Adrenal gland (tissue), 12 donors: ENCODE data around the gene FAM163B. TPM values are rescaled to one million over a fixed set of nuclear protein-coding genes. Genes with fewer than 3 reads are reported as not detected.

ENCODE experiments used
- DNase-seq, 7 donors: peaks; one replicate each; pipeline ENCODE4 v3.0.0-alpha.2; 2019 to 2020
- H3K27ac ChIP-seq, 5 donors: fragments of 200-600 bp; sonication (generic) in 4 of 5; 1 replicate in 3 of 5; 2 replicates in 2 of 5; pipeline versions ENCODE4 v1.5.1 to v1.8.0; 2016 to 2020; ENCODE audit warnings: mild to moderate bottlenecking in 1 of 5
- H3K27me3 ChIP-seq: fragments of 200-600 bp; 2 replicates; pipeline ENCODE4 v1.8.0; 2021
- H3K36me3 ChIP-seq, 2 donors: fragments of 200-600 bp; replicated peaks in 1 of 2; 1 replicate in 1 of 2; 2 replicates in 1 of 2; pipeline versions ENCODE4 v1.5.1 to v1.8.0; 2018 to 2022
- H3K4me1 ChIP-seq, 2 donors: fragments of 200-600 bp; replicated peaks in 1 of 2; 1 replicate in 1 of 2; 2 replicates in 1 of 2; pipeline versions ENCODE4 v1.5.1 to v1.8.0; 2018 to 2021
- H3K4me3 ChIP-seq, 4 donors: fragments of 200-600 bp; sonication (generic) in 3 of 4; one replicate each; pipeline ENCODE4 v1.5.1; 2016 to 2018
- H3K9me3 ChIP-seq, 3 donors: fragments of 200-600 bp; sonication (generic) in 1 of 3; replicated peaks in 1 of 3; 1 replicate in 2 of 3; 2 replicates in 1 of 3; pipeline versions ENCODE4 v1.5.1 to v1.8.0; 2016 to 2021
- POLR2A ChIP-seq, 2 donors: fragments of 450-650 bp; IDR thresholded peaks; one replicate each; pipeline ENCODE4 v1.6.1; 2017; ENCODE audit warnings: antibody characterized with exemption in 2 of 2, mild to moderate bottlenecking in 2 of 2, moderate library complexity in 1 of 2
- WGBS, 4 donors: extraction: QIAGEN DNeasy Blood & Tissue Kit in 2 of 4; methylation state at CpG; one replicate each; pipeline versions ENCODE4 v1.1.5 to v1.1.7; 2013 to 2017; 5-methylcytosine and 5-hydroxymethylcytosine counted together
- intact Hi-C, 2 donors: fragments of 100-400 bp; cut with DNase I; formaldehyde crosslinking; loops; one replicate each; pipeline versions ENCODE4 v1.14.1 to v1.15.0; 2022 to 2023
- polyA plus RNA-seq, 3 donors: library from polyadenylated mRNA; stranded (reverse); fragments of 200-250 nt in 2 of 3; fragments of 350-450 nt in 1 of 3; fragmentation: Illumina TruSeq in 1 of 3; extraction: RNeasy Lipid Tissue Mini Kit (QIAGEN cat#74804) in 1 of 3; gene quantifications; one replicate each; pipeline ENCODE4 v1.2.3, GENCODE V29; 2013 to 2014
- total RNA-seq, 9 donors: library from RNA; depleted of rRNA in 4 of 9; stranded (reverse); fragments of >200 nt in 4 of 9; fragments of 120-200 nt in 1 of 9; fragmentation: NEBNext Ultra II Directional in 1 of 9; extraction: Animal tissue kit (Norgen Biotek cat#: 25700) in 1 of 9; gene quantifications; one replicate each; pipeline versions ENCODE4 v1.1.0 to v1.2.4, GENCODE V29; 2013 to 2023
- TF ChIP-seq, protein P1 (sequence below), 6 experiments: fragments of 450-650 bp in 4 of 6; fragments of 200-600 bp in 2 of 6; sonication (generic) in 1 of 6; IDR thresholded peaks; 1 replicate in 5 of 6; 2 replicates in 1 of 6; pipeline versions ENCODE4 v1.5.1 to v1.8.0; 2016 to 2021; ENCODE audit warnings: antibody characterized with exemption in 6 of 6, mild to moderate bottlenecking in 2 of 6, moderate library complexity in 1 of 6
- donor health status: healthy with polysubstance abuse.
- donor health status: Bipolar disorder and iron deficiency.
- donor health status: DM: yes; HTN: yes; CAD: no.
- donor health status: DM: no; HTN: no; CAD: no.
- donor health status: DM: no; HTN: no; CAD: no.
- donor health status: DM: yes; HTN: yes; CAD: no.

Gene FAM163B
- total and polyA plus RNA-seq, 12 donors, result 0.72 to 14.3 (median 2.5) TPM

DNA sequence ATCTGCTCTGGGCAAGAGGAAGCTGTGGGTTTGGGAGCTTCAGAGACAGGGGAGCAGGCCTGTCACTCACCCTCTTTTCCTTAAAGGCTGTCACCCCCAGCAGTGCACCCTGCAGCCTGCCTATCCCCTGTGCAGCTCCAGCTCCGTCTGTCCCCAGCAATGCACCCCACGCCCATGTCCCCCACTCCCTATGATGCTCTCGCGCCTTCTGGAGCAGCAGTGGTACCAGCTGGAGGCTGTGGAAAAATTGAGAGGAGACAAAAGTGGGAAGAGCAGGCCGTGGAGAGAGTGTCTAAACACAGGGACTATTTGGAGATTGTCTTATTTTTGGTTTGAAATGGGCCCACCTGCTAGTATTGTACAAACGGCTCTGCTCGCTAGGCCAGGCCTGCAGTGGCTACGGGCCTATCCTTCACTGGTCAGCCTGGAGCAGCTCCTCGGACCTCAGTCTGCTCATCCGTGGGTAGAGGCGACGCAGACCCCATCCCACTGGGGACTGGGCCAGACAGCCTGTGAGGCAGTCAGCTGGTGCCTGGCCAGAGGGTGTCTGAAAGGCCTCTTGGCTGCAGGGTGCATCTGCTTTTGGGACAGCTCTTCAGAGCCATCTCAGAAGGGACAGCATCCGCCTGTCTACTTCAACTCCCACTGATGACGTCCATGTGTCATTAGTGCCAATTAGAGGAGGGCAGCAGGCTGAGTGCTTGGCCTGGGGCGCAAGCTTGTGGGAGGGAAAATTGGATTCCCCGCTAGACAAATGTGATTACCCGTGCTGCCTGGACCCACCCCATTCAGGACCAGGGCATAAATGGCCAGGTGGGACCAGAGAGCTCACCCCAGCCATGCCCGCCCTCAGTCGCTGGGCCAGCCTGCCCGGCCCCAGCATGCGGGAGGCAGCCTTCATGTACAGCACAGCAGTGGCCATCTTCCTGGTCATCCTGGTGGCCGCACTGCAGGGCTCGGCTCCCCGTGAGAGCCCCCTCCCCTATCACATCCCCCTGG is 26.6 kb upstream of the FAM163B start, which contains the start of gene DBH:
DBH (plus strand) TSS at position 831 of the 999 bp plus-strand sequence; CDS start at position 840, 9 bp downstream.
- intact Hi-C loops, result no loop called here
- no peaks in the 10 kb centered on the region for H3K27me3 ChIP-seq
- peaks cover 0 to 11% of the 10 kb centered on the region in 2 donors for H3K4me1 ChIP-seq
- peak within 1 kb of the TSS in 1 of 5 donors; percentile 56 for H3K27ac ChIP-seq
- no peak within 1 kb of the TSS for H3K4me3 ChIP-seq
- DNase-seq, result peak in 2 of 7 donors; percentile 45 to 94
- TF ChIP-seq POLR2A (IDR thresholded peaks at IDR 0.05), result peak in 1 of 2 donors; percentile 67
- TF ChIP-seq, protein P1, sequence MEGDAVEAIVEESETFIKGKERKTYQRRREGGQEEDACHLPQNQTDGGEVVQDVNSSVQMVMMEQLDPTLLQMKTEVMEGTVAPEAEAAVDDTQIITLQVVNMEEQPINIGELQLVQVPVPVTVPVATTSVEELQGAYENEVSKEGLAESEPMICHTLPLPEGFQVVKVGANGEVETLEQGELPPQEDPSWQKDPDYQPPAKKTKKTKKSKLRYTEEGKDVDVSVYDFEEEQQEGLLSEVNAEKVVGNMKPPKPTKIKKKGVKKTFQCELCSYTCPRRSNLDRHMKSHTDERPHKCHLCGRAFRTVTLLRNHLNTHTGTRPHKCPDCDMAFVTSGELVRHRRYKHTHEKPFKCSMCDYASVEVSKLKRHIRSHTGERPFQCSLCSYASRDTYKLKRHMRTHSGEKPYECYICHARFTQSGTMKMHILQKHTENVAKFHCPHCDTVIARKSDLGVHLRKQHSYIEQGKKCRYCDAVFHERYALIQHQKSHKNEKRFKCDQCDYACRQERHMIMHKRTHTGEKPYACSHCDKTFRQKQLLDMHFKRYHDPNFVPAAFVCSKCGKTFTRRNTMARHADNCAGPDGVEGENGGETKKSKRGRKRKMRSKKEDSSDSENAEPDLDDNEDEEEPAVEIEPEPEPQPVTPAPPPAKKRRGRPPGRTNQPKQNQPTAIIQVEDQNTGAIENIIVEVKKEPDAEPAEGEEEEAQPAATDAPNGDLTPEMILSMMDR (IDR thresholded peaks at IDR 0.05), result no peak
- H3K36me3 ChIP-seq, result no peaks in the 10 kb centered on the region
- WGBS, 4 donors, result 68 to 84% (median 77%) methylated on average over 16 to 24 of the region's 24 CpGs
- H3K9me3 ChIP-seq, result no peaks in the 10 kb centered on the region

DNA sequence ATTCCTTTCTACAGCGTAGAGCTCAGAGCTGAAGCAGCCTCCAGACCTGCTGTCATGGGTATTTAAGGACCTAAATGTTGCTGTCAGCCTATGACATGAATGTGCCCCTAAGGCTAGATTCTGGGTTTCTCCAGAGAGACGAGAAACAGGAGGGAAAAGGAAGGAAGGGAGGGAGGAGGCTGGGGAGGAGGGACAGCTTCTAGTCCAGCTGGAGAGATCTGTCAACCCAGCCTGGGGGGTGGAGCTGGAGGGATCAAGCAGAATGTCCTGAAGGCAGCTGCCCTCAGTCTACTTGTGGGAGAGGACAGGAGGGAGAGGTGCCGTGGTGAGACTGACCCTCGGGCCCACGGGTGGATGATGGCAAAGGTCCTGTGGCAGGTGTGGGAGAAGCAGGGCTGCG is 25.9 kb upstream of the FAM163B start:
- no peak for TF ChIP-seq POLR2A (IDR thresholded peaks at IDR 0.05)
- TF ChIP-seq, protein P1 (IDR thresholded peaks at IDR 0.05), result no peak

DNA sequence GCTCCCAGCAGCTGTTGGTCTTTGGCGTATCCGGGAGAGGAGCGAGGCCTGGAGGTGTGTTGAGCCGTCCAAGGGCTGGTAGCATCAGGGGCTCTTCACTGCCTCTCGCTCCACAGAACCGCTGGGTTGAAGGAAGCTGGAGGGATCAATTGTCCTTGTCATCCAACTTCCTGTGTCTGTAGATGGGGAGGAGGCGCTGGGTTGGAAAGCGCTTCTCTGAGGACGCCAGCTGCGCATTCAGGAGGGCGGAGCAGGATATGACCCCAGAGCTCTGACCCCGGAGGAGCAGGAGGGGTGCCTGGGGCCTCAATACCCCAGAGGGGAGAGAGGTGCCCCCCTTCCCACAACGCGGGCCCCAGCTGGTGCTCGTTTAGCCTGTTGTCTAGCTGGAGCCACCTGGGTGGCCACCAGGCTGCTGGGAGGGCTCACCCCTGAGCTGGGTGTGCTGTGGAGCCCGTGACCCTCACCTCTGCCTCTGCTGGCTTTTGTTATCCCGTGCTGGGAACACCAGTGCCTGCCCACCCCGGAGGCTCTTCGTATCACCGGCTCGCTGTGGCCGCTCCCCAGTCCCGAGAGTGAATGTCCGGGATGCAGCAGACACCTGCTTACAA is 25.0 kb upstream of the FAM163B start:
- H3K27ac ChIP-seq, result peak overlapping the region in 2 of 5 donors; percentile 50 to 56
- H3K9me3 ChIP-seq, result no peaks in the 10 kb centered on the region
- H3K36me3 ChIP-seq, result no peaks in the 10 kb centered on the region
- no peaks in the 10 kb centered on the region for H3K27me3 ChIP-seq
- TF ChIP-seq, protein P1 (IDR thresholded peaks at IDR 0.05), result no peak
- no peak for TF ChIP-seq POLR2A (IDR thresholded peaks at IDR 0.05)
- H3K4me3 ChIP-seq, result no peak overlapping the region
- peaks cover 0 to 11% of the 10 kb centered on the region in 2 donors for H3K4me1 ChIP-seq
- intact Hi-C loops, result no loop called here
- 28 to 47% (median 39%) methylated on average over 6 to 24 of the region's 24 CpGs for WGBS, 4 donors
- DNase-seq, result peak in 2 of 7 donors; percentile 27 to 56

More for the DNA sequence above, 25.9 kb upstream of the FAM163B start:
- Histone ChIP-seq H3K36me3 (no peaks in the 10 kb centered on the region), H3K9me3 (no peaks in the 10 kb centered on the region), H3K4me3 (no peak overlapping the region), H3K27ac (peak overlapping the region in 2 of 5 donors; percentile 50 to 56), H3K4me1 (peaks cover 0 to 11% of the 10 kb centered on the region in 2 donors), H3K27me3 (no peaks in the 10 kb centered on the region)
- intact Hi-C loops, result no loop called here
- 30 to 59% (median 57%) methylated on average over 5 to 6 of the region's 6 CpGs for WGBS, 4 donors
- DNase-seq, result peak in 1 of 7 donors; percentile 82

DNA sequence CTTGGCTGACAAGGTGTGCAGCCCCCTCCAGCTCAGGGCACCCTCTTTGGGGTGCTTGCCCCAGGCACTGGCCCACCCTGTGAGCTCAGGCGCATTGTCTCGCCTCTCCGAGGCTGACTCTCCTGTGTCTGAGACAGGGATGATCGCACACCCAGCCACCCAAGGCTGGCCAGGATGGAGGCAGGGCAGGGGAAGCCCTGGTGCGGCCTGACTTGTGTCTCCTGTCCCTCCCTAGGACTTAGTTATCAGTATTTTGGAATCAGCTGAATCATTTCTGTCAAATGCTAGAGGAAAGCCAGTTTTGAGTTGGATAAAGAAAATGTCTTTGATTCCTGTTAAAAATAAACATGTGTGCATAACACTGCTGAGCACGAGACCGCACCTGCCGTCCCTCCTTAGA is 24.5 kb upstream of the FAM163B start:
- H3K4me3 ChIP-seq, result no peak overlapping the region
- peaks cover 0 to 11% of the 10 kb centered on the region in 2 donors for H3K4me1 ChIP-seq
- H3K9me3 ChIP-seq, result no peaks in the 10 kb centered on the region
- H3K36me3 ChIP-seq, result no peaks in the 10 kb centered on the region
- WGBS, 4 donors, result 58 to 74% (median 67%) methylated on average over 5 to 8 of the region's 8 CpGs
- peak overlapping the region in 2 of 5 donors; percentile 50 to 56 for H3K27ac ChIP-seq
- TF ChIP-seq, protein P1 (IDR thresholded peaks at IDR 0.05), result no peak
- TF ChIP-seq POLR2A (IDR thresholded peaks at IDR 0.05), result no peak
- intact Hi-C loops, result no loop called here
- DNase-seq, result no peak
- H3K27me3 ChIP-seq, result no peaks in the 10 kb centered on the region
